SK-N-SH (cell line): ENCODE measurements around the gene BOLA3.

ENCODE experiments used
- CHD2 ChIP-seq: fragments of 150-350 bp; IDR thresholded peaks from 2 replicates; pipeline ENCODE4 v1.6.1; 2018; ENCODE audit warnings: low read length; ENCODE audit not compliant: partially characterized antibody
- CTCF ChIP-seq: fragments of 200-600 bp; sonication (generic); IDR thresholded peaks from 2 replicates; pipeline ENCODE4 v1.6.1; 2017; ENCODE audit warnings: antibody characterized with exemption, mild to moderate bottlenecking, moderate library complexity
- EZH2phosphoT487 ChIP-seq: fragments of 200-600 bp; sonication (generic); IDR thresholded peaks from 2 replicates; pipeline ENCODE4 v1.6.1; 2017; ENCODE audit warnings: low read depth, mixed run types, mild to moderate bottlenecking, antibody characterized with exemption, moderate library complexity, borderline replicate concordance
- JUND ChIP-seq: IDR thresholded peaks from 2 replicates; pipeline ENCODE4 v1.4.0; 2012
- POLR2AphosphoS5 ChIP-seq: IDR thresholded peaks from 2 replicates; pipeline ENCODE4 v1.6.1; 2012; ENCODE audit warnings: low read depth, low read length
- RCOR1 ChIP-seq: fragments of 150-350 bp; IDR thresholded peaks from 2 replicates; pipeline ENCODE4 v1.6.1; 2017; ENCODE audit warnings: antibody characterized with exemption, low read length
- REST ChIP-seq: IDR thresholded peaks from 2 replicates; pipeline ENCODE4 v1.6.1; 2012; ENCODE audit warnings: mild to moderate bottlenecking, low read depth, low read length, moderate library complexity
- SMC3 ChIP-seq: IDR thresholded peaks from 2 replicates; pipeline ENCODE4 v1.6.1; 2012; ENCODE audit warnings: low read depth, low read length, improper control_type of control experiment
- TAF1 ChIP-seq: IDR thresholded peaks from 2 replicates; pipeline ENCODE4 v1.6.1; 2012; ENCODE audit warnings: low read depth, mild to moderate bottlenecking, low read length, moderate library complexity, borderline replicate concordance
- YY1 ChIP-seq: IDR thresholded peaks from 2 replicates; pipeline ENCODE4 v1.4.0; 2012; ENCODE audit warnings: low read depth, mild to moderate bottlenecking
- ZBTB33 ChIP-seq: IDR thresholded peaks from 2 replicates; pipeline ENCODE4 v1.4.0; 2012; ENCODE audit warnings: low read depth, borderline replicate concordance
- TF ChIP-seq, protein P1 (sequence below): fragments of 150-350 bp; IDR thresholded peaks from 2 replicates; pipeline ENCODE4 v1.6.1; 2016; ENCODE audit warnings: mild to moderate bottlenecking, low read depth, low read length

- TF ChIP-seq CTCF (no peak), CHD2 (no peak), TAF1 (no peak), YY1 (no peak), REST (no peak), ZBTB33 (no peak), POLR2AphosphoS5 (no peak), JUND (no peak), EZH2phosphoT487 (no peak), RCOR1 (no peak), SMC3 (no peak)
- TF ChIP-seq, protein P1, sequence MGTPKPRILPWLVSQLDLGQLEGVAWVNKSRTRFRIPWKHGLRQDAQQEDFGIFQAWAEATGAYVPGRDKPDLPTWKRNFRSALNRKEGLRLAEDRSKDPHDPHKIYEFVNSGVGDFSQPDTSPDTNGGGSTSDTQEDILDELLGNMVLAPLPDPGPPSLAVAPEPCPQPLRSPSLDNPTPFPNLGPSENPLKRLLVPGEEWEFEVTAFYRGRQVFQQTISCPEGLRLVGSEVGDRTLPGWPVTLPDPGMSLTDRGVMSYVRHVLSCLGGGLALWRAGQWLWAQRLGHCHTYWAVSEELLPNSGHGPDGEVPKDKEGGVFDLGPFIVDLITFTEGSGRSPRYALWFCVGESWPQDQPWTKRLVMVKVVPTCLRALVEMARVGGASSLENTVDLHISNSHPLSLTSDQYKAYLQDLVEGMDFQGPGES = no peak
Observed at GRCh38 chr2:74102516-74102915, 45.2 kb downstream of the BOLA3 start.
